ENCODE measurements around the gene CCDC154. TPM values are rescaled to one million over a fixed set of nuclear protein-coding genes. Genes with fewer than 3 reads are reported as not detected.

The CCDC154 gene
- total RNA-seq, 1 donor = 0.54 TPM

- DNase-seq (ENCODE audit: low read depth in 2 of 3, low spot score in 2 of 3) = no peak
Observed at GRCh38 chr16:1438229-1439057, 5.9 kb downstream of the CCDC154 start.

GRCh38 chr16:1437606-1438005 is 6.8 kb downstream of the CCDC154 start:
- DNase-seq (ENCODE audit: low read depth in 2 of 3, low spot score in 2 of 3) = no peak

- no peak for DNase-seq (ENCODE audit: low read depth in 2 of 3, low spot score in 2 of 3)
Observed at GRCh38 chr16:1436731-1437355, 7.5 kb downstream of the CCDC154 start.

- DNase-seq (ENCODE audit: low read depth in 2 of 3, low spot score in 2 of 3) = no peak
Observed at GRCh38 chr16:1435921-1436697, 8.2 kb downstream of the CCDC154 start.

GRCh38 chr16:1434644-1435592 is 9.4 kb downstream of the CCDC154 start:
- no peak for DNase-seq (ENCODE audit: low read depth in 2 of 3, low spot score in 2 of 3)

- DNase-seq (ENCODE audit: low read depth in 2 of 3, low spot score in 2 of 3) = no peak
Observed at GRCh38 chr16:1433756-1434155, 10.6 kb downstream of the CCDC154 start.

- no peak for DNase-seq (ENCODE audit: low read depth in 2 of 3, low spot score in 2 of 3)
Observed at GRCh38 chr16:1433263-1433560, 11.1 kb downstream of the CCDC154 start.

GRCh38 chr16:1432388-1433262 is 11.7 kb downstream of the CCDC154 start:
- DNase-seq (ENCODE audit: low read depth in 2 of 3, low spot score in 2 of 3) = no peak

GRCh38 chr16:1431497-1432270 is 12.7 kb downstream of the CCDC154 start:
- no peak for DNase-seq (ENCODE audit: low read depth in 2 of 3, low spot score in 2 of 3)

- no peak for DNase-seq (ENCODE audit: low read depth in 2 of 3, low spot score in 2 of 3)
Observed at GRCh38 chr16:1430759-1431496, 13.4 kb downstream of the CCDC154 start, which contains the start of gene PERCC1. Gene PERCC1 (plus strand): TSS chr16:1431078. CDS start chr16:1432594, 1,516 bp downstream.

- DNase-seq (ENCODE audit: low read depth in 2 of 3, low spot score in 2 of 3) = no peak
Observed at GRCh38 chr16:1430214-1430758, 14.1 kb downstream of the CCDC154 start.

- DNase-seq (ENCODE audit: low read depth in 2 of 3, low spot score in 2 of 3) = no peak
Observed at GRCh38 chr16:1429631-1430030, 14.7 kb downstream of the CCDC154 start.

- DNase-seq (ENCODE audit: low read depth in 2 of 3, low spot score in 2 of 3) = no peak
Observed at GRCh38 chr16:1429012-1429411, 15.3 kb downstream of the CCDC154 start.

- DNase-seq (ENCODE audit: low read depth in 2 of 3, low spot score in 2 of 3) = peak in 2 of 3 donors; percentile 61 to 70
Observed at GRCh38 chr16:1428511-1428910, 15.8 kb downstream of the CCDC154 start.

- DNase-seq (ENCODE audit: low read depth in 2 of 3, low spot score in 2 of 3) = no peak
Observed at GRCh38 chr16:1427473-1428461, 16.6 kb downstream of the CCDC154 start.

- DNase-seq (ENCODE audit: low read depth in 2 of 3, low spot score in 2 of 3) = no peak
Observed at GRCh38 chr16:1426734-1427471, 17.5 kb downstream of the CCDC154 start.

All from hematopoietic multipotent progenitor cell (in vitro differentiated cells).